ENCODE data around the gene TMEM243. TPM values are rescaled to one million over a fixed set of nuclear protein-coding genes. Genes with fewer than 3 reads are reported as not detected.

Gene TMEM243
- total and polyA plus RNA-seq, 5 experiments from 2014 or later = 79.3 to 138 (median 89.5) TPM

- H3K9me3 Mint-ChIP-seq = no peaks in the 10 kb centered on the region
- H3K4me1 Mint-ChIP-seq = peaks cover 26 to 43% (median 35%) of the 10 kb centered on the region in 4 donors
- DNase-seq (no peak), ATAC-seq (no peak)
- peak overlapping the region; percentile 72 to 99 (median 99) for H3K27ac Mint-ChIP-seq
- no peaks in the 10 kb centered on the region for H3K36me3 Mint-ChIP-seq
- POLR2A ChIA-PET = interaction anchor here (0.6 to 7.5 kb wide), 13 partner anchors 9 to 161 kb away, joined by 3 to 136 read pairs (median 8); partner anchors contain the start of genes DMTF1 and ELAPOR2
- peaks cover 0 to 2% (median 0%) of the 10 kb centered on the region in 5 donors for H3K27me3 Mint-ChIP-seq
- H3K4me3 Mint-ChIP-seq = peak overlapping the region; percentile 89 to 100 (median 98)
These were observed 1.2 kb upstream of the TMEM243 start for GRCh38 chr7:87220734-87221215.

- H3K9me3 Mint-ChIP-seq = no peaks in the 10 kb centered on the region
- POLR2A ChIA-PET = interaction anchor here (0.6 to 7.5 kb wide), 23 partner anchors 8 to 656 kb away, joined by 3 to 136 read pairs (median 6); partner anchors contain the start of genes DBF4, DMTF1 and ELAPOR2
- ATAC-seq = peak; percentile 56 to 59
- peaks cover 26 to 46% (median 37%) of the 10 kb centered on the region in 4 donors for H3K4me1 Mint-ChIP-seq
- no peaks in the 10 kb centered on the region for H3K36me3 Mint-ChIP-seq
- peak overlapping the region; percentile 98 to 99 (median 99) for H3K27ac Mint-ChIP-seq
- DNase-seq = peak; percentile 75 to 88 (median 84)
- peaks cover 0 to 2% (median 0%) of the 10 kb centered on the region in 5 donors for H3K27me3 Mint-ChIP-seq
- H3K4me3 Mint-ChIP-seq = peak overlapping the region; percentile 96 to 100 (median 99)
These were observed 648 bp upstream of the TMEM243 start for GRCh38 chr7:87220026-87220733.

- peak overlapping the region; percentile 96 to 100 (median 99) for H3K4me3 Mint-ChIP-seq
- ATAC-seq (peak; percentile 7 to 10), DNase-seq (peak; percentile 20 to 69 (median 54))
- peaks cover 0 to 6% (median 0%) of the 10 kb centered on the region in 3 donors for H3K36me3 Mint-ChIP-seq
- POLR2A ChIA-PET = interaction anchor here (0.8 to 7.5 kb wide), 22 partner anchors 7 to 658 kb away, joined by 3 to 136 read pairs (median 6); partner anchors contain the start of genes DBF4, DMTF1, ELAPOR2 and RUNDC3B
- no peaks in the 10 kb centered on the region for H3K9me3 Mint-ChIP-seq
- H3K27ac Mint-ChIP-seq = peak overlapping the region; percentile 98 to 99 (median 99)
- peaks cover 29 to 58% (median 47%) of the 10 kb centered on the region in 4 donors for H3K4me1 Mint-ChIP-seq
- no peaks in the 10 kb centered on the region for H3K27me3 Mint-ChIP-seq
These were observed 562 bp downstream of the TMEM243 start for GRCh38 chr7:87218796-87219544.

GRCh38 chr7:87217983-87218653 is 1.4 kb downstream of the TMEM243 start:
- Mint-ChIP-seq H3K27ac (peak overlapping the region; percentile 98 to 99 (median 99)), H3K4me3 (peak overlapping the region; percentile 96 to 100 (median 99)), H3K9me3 (no peaks in the 10 kb centered on the region), H3K4me1 (peaks cover 34 to 67% (median 56%) of the 10 kb centered on the region in 4 donors), H3K27me3 (no peaks in the 10 kb centered on the region), H3K36me3 (peaks cover 0 to 7% (median 0%) of the 10 kb centered on the region in 3 donors)
- no peak for ATAC-seq
- POLR2A ChIA-PET = interaction anchor here (1.0 to 7.5 kb wide), 11 partner anchors 10 to 410 kb away, joined by 3 to 136 read pairs (median 10); partner anchors contain the start of genes DMTF1, ELAPOR2 and RUNDC3B
- DNase-seq = peak in 1 of 10 donors; percentile 32

GRCh38 chr7:87216701-87217508 is 2.6 kb downstream of the TMEM243 start:
- Mint-ChIP-seq H3K27me3 (no peaks in the 10 kb centered on the region), H3K4me3 (peak overlapping the region; percentile 96 to 100 (median 99)), H3K9me3 (no peaks in the 10 kb centered on the region), H3K4me1 (peaks cover 43 to 79% (median 68%) of the 10 kb centered on the region in 4 donors), H3K36me3 (peaks cover 0 to 7% (median 0%) of the 10 kb centered on the region in 3 donors), H3K27ac (peak overlapping the region; percentile 98 to 99 (median 99))
- ATAC-seq (peak; percentile 43 to 60), DNase-seq (peak in 9 of 10 donors; percentile 25 to 86 (median 67))
- POLR2A ChIA-PET = interaction anchor here (0.6 to 7.5 kb wide), 10 partner anchors 9 to 64 kb away, joined by 3 to 136 read pairs (median 5); partner anchors contain the start of gene DMTF1

- peak overlapping the region in 6 of 10 donors; percentile 18 to 99 (median 88) for H3K4me3 Mint-ChIP-seq
- no peaks in the 10 kb centered on the region for H3K9me3 Mint-ChIP-seq
- DNase-seq = no peak
- H3K4me1 Mint-ChIP-seq = peaks cover 46 to 88% (median 79%) of the 10 kb centered on the region in 4 donors
- peaks cover 0 to 10% (median 0%) of the 10 kb centered on the region in 3 donors for H3K36me3 Mint-ChIP-seq
- POLR2A ChIA-PET = interaction anchor here (1.3 to 7.5 kb wide), 3 partner anchors 11 to 62 kb away, joined by 4 to 136 read pairs (median 6); partner anchors contain the start of gene DMTF1
- no peak for ATAC-seq
- no peaks in the 10 kb centered on the region for H3K27me3 Mint-ChIP-seq
- peak overlapping the region; percentile 83 to 100 (median 96) for H3K27ac Mint-ChIP-seq
These were observed 4.5 kb downstream of the TMEM243 start for GRCh38 chr7:87215046-87215445.

- H3K4me3 Mint-ChIP-seq = peak overlapping the region; percentile 75 to 95 (median 88)
- peak overlapping the region; percentile 88 to 100 (median 95) for H3K27ac Mint-ChIP-seq
- ATAC-seq (no peak), DNase-seq (no peak)
- H3K9me3 Mint-ChIP-seq = no peaks in the 10 kb centered on the region
- H3K4me1 Mint-ChIP-seq = peaks cover 48 to 97% (median 86%) of the 10 kb centered on the region in 4 donors
- H3K27me3 Mint-ChIP-seq = no peaks in the 10 kb centered on the region
- H3K36me3 Mint-ChIP-seq = peaks cover 0 to 17% (median 0%) of the 10 kb centered on the region in 3 donors
- POLR2A ChIA-PET = interaction anchor here (1.2 to 4.8 kb wide), 6 partner anchors 7 to 61 kb away, joined by 3 to 46 read pairs (median 13); partner anchors contain the start of genes DMTF1 and TMEM243
These were observed 5.7 kb downstream of the TMEM243 start for GRCh38 chr7:87213811-87214210.

- ATAC-seq = no peak
- peaks cover 49 to 97% (median 88%) of the 10 kb centered on the region in 4 donors for H3K4me1 Mint-ChIP-seq
- DNase-seq = no peak
- peaks cover 0 to 22% (median 0%) of the 10 kb centered on the region in 3 donors for H3K36me3 Mint-ChIP-seq
- peaks cover 0 to 5% (median 0%) of the 10 kb centered on the region in 9 donors for H3K9me3 Mint-ChIP-seq
- H3K27me3 Mint-ChIP-seq = no peaks in the 10 kb centered on the region
- H3K27ac Mint-ChIP-seq = peak overlapping the region; percentile 88 to 100 (median 96)
- H3K4me3 Mint-ChIP-seq = peak overlapping the region; percentile 75 to 95 (median 88)
- POLR2A ChIA-PET = interaction anchor here (1.0 to 4.8 kb wide), 5 partner anchors 7 to 60 kb away, joined by 3 to 46 read pairs (median 20); partner anchors contain the start of genes DMTF1 and TMEM243
These were observed 6.3 kb downstream of the TMEM243 start for GRCh38 chr7:87213252-87213651.

- Mint-ChIP-seq H3K4me3 (peak overlapping the region; percentile 75 to 95 (median 88)), H3K4me1 (peaks cover 51 to 97% (median 88%) of the 10 kb centered on the region in 4 donors), H3K27me3 (no peaks in the 10 kb centered on the region), H3K27ac (peak overlapping the region; percentile 88 to 100 (median 96)), H3K9me3 (peaks cover 0 to 11% (median 0%) of the 10 kb centered on the region in 9 donors), H3K36me3 (peaks cover 0 to 29% (median 6%) of the 10 kb centered on the region in 3 donors)
- ATAC-seq (no peak), DNase-seq (peak in 1 of 10 donors; percentile 26)
- POLR2A ChIA-PET = interaction anchor here (0.9 to 4.8 kb wide), 10 partner anchors 8 to 64 kb away, joined by 3 to 46 read pairs (median 4); partner anchors contain the start of genes DMTF1 and TMEM243
These were observed 7.0 kb downstream of the TMEM243 start for GRCh38 chr7:87212498-87212897.

- ATAC-seq (no peak), DNase-seq (no peak)
- peak overlapping the region; percentile 66 to 97 (median 84) for H3K27ac Mint-ChIP-seq
- peak overlapping the region in 9 of 10 donors; percentile 9 to 95 (median 81) for H3K4me3 Mint-ChIP-seq
- H3K36me3 Mint-ChIP-seq = peaks cover 10 to 38% (median 23%) of the 10 kb centered on the region in 3 donors
- peaks cover 46 to 92% (median 83%) of the 10 kb centered on the region in 4 donors for H3K4me1 Mint-ChIP-seq
- H3K27me3 Mint-ChIP-seq = no peaks in the 10 kb centered on the region
- peaks cover 0 to 20% (median 9%) of the 10 kb centered on the region in 9 donors for H3K9me3 Mint-ChIP-seq
- POLR2A ChIA-PET = interaction anchor here (0.8 to 4.8 kb wide), 6 partner anchors 7 to 57 kb away, joined by 3 to 46 read pairs (median 16); partner anchors contain the start of genes DMTF1 and TMEM243
These were observed 9.0 kb downstream of the TMEM243 start for GRCh38 chr7:87210506-87210905.

All from naive thymus-derived CD8-positive, alpha-beta T cell (primary cell).